Suppressor macrophage treated with lipopolysaccharide for 1 hour (primary cell): ENCODE data around the gene LINC00632.

Source experiments
- DNase-seq, 3 donors: peaks; one replicate each; pipeline ENCODE4 v3.0.0-alpha.2; 2020 to 2022

LINC00632 gene

DNA sequence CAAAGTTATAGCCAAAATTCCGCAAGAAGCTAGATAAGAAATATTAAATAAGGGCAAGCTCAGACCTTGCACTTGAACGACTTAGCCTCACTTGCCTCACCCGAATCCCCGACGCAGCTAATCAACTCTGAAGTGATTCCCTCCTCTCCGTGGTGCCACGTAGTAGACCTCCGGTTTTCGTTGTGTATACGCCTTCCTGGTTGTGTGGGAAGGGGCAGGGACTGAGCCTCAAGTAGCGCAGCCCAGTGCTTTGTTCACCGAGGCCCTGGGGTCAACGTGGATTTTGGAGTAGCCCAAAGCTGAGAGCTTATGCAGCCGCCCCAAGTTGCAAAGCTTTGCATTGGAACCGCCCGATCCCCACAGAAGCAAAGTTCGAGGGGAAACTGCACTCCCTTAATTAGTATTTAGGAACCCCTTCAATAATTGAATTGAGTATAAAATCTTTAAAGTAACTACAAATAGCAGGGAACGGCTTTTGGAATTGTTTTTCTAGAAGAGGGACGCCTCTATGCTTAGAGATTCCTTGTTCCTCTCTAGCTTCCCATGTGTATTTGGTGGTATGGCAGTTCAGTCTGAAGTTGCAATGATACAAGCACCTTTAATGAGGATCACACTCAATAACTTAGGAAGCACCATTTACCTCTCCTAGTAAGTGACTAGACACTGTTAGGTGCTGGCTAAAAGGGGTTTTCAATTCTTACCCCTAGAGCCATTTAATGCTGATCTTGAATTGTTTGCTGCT, 55.7 kb downstream of the LINC00632 start:
- no peak for DNase-seq

DNA sequence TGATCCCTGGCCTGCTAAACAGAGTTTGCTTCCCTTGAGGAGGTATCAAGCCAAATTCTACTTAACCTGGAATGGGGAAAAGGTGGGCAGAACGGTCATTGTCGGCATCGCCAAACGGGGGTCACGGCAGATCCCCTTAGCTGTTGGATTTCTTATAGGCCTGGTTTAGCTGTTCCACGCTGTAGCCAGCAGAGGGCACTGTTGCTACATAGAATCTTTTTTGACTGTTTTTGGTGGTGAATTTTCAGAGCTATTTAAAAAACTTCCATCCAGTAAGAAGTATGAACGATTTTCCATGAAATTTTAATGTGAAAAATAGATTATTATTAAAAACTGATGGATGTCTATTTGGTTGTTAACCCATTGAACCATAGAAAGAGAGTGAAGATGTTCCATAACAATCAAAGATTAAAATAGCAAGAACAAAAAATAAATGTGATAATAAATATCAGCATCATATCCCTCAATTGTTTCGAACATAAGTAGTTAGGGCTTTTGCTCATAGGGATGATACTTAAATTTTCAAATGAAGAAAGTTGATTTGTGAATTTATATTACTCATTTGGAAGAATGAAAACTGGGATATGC, 56.6 kb downstream of the LINC00632 start:
- DNase-seq = peak; percentile 47 to 61 (median 52)

DNA sequence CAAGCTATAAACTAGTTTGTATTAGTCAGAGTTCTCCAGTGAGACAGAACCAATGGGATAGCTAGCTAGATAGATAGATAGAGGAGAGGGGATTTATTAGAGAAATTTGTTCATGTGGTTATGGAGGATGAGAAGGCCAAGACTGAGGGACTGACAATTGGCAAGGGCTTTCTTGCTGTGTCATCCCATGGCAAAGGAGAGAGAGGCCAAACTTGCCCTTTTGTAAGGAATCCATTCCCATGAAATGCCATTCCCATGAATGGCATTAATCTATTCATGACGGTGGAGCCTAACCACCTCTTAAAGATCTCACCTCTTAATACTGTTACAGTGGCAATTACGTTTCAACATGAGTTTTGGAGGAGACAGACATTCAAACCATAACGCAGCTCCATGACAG, 58.1 kb downstream of the LINC00632 start:
- no peak for DNase-seq

DNA sequence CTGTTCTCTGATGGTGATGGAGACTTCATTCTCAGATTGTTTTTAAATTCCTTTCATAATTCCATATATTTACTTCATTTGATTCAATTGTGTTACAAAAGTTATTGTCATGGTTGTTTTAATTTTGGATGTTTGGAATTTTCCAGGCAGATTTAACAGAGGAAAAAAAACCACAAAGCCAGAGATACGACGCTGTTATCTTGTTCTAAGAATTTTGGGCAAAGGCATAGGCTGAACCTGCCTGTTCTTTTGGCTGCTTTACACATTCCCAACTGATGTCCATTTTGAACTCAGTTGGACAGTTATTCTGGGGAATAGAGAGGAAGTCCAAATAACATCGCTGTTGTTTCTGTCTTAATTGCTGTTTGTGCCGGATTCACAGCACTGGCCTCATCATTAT, 65.7 kb downstream of the LINC00632 start:
- no peak for DNase-seq

DNA sequence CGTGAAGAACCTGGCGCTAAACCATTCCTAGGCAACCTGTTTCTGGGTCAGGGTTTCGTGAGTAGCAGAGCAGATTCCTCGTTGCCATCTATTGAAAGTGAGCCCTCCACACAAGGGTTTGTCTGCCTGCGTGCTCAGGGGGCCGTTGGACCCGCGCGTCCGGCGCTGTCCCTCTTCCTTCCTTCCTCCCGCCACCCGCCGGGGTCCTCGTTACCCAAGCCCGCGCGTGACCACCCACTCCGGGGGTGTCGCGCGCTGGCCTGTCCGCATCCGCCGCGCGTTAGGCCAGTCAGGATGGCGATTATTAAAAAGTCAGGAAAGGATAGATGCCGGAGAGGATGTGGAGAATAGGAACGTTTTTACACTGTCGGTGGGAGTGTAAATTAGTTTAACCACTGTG, 66.8 kb downstream of the LINC00632 start:
- DNase-seq = no peak

DNA sequence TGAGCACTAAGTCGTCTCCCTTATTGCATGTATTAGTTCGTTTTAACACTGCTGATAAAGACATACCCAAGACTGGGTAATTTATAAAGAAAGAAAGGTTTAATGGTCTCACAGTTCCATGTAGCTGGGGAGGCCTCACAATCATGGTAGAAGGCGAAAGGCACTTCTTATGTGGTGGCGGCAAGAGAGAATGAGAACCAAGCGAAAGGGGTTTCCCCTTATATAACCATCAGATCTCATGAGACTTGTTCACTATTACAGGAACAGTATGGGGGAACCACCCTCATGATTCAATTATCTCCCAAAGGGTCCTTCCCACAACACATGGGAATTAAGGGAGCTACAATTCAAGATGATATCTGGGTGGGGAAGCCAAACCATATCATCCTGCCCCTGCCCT, 85.1 kb downstream of the LINC00632 start:
- no peak for DNase-seq

DNA sequence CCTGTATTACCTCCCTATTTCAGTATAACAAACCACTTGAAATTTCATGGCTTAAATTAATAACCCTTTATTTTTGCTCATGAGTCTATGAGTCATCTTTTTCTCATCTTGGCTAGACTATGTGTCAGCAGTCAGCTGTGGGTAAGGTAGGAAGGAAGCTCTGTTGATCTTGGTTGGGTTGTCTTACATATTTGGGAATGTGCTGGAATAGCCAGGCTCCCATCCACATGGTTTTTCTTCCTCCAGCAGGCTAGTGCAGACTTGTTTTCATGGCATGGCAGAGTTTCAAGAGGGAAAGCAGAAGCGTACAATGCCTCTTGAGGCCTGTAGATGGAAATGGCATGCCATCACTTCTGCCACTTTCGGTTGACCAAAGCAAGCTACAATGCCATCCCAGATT, 89.7 kb downstream of the LINC00632 start:
- DNase-seq = no peak

DNA sequence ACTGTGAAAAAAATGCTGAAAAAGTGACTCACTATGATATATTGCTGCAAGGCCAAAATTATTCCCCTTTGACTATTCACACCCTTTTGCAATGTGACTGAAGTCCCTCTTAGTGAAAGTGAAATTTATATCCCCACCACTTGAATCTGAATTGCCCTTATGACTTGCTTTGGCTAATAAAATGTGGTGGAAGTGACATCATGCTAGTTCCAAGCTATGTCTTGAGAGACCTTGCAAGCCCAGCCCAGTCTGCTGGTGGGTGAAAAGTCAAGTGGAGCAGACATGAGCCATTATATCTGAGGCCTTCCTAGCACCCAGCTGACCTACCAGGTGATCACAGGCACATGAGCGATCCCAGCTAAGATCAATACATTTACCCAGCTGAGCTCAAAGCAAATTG, 94.7 kb downstream of the LINC00632 start:
- DNase-seq = no peak

DNA sequence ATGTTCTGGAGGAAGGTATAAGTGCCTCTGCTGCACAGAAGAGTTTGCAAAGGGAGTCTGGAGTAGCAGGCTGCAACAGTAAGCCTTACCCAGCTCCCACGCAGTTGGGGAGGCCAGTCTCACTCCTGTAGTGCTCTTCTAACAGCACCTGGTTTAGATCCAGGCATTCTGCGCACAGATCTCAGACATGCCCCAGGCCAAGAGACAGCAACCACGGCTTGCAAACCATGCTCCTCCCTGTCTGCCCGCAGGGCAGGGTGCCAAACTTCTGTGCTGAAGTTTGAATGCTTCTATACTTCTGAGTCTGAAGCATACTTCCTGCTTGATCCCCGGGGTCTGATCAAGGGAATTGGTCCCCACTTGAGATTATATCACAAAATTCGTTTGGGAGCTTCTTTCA, 106.3 kb downstream of the LINC00632 start:
- no peak for DNase-seq

DNA sequence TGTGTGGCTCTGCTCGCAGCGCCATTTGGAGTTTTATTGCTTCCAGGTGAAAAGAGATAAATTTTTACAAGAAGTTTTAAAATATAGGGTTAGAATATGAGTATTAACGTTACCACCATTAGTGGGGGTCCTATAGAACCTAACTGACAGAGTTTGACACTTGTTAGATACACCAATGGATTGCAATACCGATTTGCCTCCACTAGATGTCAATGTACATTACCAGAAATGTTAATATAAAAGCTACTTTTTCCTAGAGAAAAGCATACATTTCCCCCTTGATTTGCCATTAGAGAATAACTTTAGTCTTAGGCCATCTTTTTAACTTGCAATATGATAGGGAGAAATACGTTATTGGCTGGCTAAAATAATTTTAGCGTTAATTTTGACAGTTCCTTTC, 108.4 kb downstream of the LINC00632 start:
- peak in 2 of 3 donors; percentile 2 to 5 for DNase-seq

DNA sequence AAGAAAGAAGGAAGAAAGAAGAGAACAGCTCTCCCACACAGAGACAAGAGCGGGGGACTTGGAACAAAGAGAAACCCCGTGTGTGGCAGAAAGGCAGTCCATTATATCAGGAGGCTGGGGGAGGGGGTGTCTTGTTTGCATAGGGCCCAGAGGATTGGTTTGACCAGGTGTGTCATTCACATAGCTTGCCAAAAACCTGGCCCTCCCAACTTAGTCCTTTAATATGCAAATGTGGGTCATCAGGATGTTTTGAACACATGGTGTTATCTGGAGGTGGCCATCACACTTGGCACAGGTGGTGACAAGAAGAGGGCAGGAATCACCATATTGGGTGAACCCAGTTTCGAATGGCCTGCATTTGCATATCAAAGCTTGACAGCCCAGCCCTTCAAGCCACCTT, 111.7 kb downstream of the LINC00632 start:
- no peak for DNase-seq

DNA sequence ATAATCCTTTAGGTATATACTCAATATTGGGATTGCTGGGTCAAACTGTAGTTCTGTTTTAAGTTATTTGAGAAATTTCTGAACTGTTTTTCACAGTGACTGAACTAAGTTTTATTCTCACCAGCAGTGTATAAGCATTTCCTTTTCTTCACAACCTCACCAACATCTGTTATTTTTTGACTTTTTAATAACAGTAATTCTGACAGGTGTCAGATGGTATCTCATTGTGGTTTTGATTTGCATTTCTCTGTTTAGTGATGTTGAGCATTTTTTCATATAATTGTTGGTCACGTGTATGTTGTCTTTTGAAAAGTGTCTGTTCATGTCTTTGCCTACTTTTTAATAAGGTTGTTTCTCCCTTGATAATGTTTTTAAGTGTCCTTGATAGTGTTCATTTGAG, 112.6 kb downstream of the LINC00632 start:
- no peak for DNase-seq

DNA sequence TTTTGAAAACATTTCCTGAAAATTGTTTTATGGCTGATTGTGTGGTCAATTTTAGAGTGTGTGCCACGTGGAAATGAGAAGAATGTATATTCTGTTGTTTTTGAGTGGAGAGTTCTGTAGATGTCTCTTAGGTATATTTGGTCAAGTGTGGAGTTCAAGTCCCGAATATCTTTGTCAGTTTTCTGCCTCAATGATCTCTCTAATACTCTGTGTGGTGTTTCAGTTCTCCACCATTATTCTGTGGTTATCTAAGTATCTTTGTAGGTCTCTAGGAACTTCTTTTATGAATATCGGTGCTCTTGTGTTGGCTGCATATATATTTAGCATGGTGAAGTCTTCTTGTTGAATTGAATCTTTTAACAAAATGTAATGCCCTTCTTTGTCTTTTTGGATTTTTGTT, 113.3 kb downstream of the LINC00632 start:
- DNase-seq = no peak

DNA sequence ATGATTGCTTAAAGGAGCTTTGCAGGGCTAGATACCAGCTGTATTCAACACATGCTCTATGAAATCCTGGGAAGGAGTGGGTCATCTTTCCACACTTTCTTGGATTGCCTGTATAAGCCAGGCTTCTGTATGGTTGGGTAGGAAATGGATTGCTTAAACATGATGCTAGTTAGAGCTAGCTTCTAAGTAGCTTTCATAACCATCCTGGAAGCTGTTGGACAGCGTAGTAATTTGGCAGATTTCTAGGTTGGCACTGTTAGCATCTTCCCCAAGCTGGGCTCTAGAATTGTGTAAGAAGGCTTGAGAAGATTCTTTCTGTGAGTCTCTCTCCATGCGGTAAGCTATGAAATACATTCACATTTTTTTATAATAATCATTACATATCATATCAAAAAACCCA, 127.3 kb downstream of the LINC00632 start:
- no peak for DNase-seq
